Transverse colon (tissue), 3 donors: ENCODE results near the gene NT5DC2.

ENCODE experiments used
- CTCF ChIP-seq, 5 experiments: fragments of 200-600 bp in 3 of 5; fragments of 450-650 bp in 2 of 5; sonication (generic) in 3 of 5; IDR thresholded peaks; 1 replicate in 2 of 5; 2 replicates in 3 of 5; pipeline ENCODE4 v1.5.1; 2016 to 2017; ENCODE audit warnings: antibody characterized with exemption in 5 of 5, inconsistent platforms in 3 of 5, mild to moderate bottlenecking in 2 of 5, moderate library complexity in 1 of 5
- EP300 ChIP-seq: sonication (generic); formaldehyde crosslinking; IDR thresholded peaks from one replicate; pipeline ENCODE4 v1.6.1; 2017; ENCODE audit warnings: antibody characterized with exemption, low read depth
- POLR2A ChIP-seq: fragments of 450-650 bp; IDR thresholded peaks from one replicate; pipeline ENCODE4 v1.6.1; 2016; ENCODE audit warnings: antibody characterized with exemption, mild to moderate bottlenecking, moderate library complexity

GRCh38 chr3:52502001-52502400 lies 31.7 kb downstream of the NT5DC2 start:
- TF ChIP-seq POLR2A (no peak), CTCF (IDR thresholded peaks at IDR 0.05) (no peak), EP300 (no peak)
